Vagina (tissue), 2 donors: ENCODE measurements around the gene NID1. TPM values are rescaled to one million over a fixed set of nuclear protein-coding genes. Genes with fewer than 3 reads are reported as not detected.

ENCODE experiments used
- DNase-seq, 2 donors: peaks; one replicate each; pipeline ENCODE4 v3.0.0-alpha.2; 2017; ENCODE audit errors: extremely low spot score in 2 of 2
- H3K27ac ChIP-seq: fragments of 200-600 bp; sonication (generic); one replicate; pipeline ENCODE4 v1.5.1; 2019
- H3K27me3 ChIP-seq: fragments of 200-600 bp; sonication (generic); one replicate; pipeline ENCODE4 v1.5.1; 2019
- H3K36me3 ChIP-seq, 2 donors: fragments of 200-600 bp; sonication (generic); one replicate each; pipeline ENCODE4 v1.5.1; 2017 to 2019
- H3K4me1 ChIP-seq: fragments of 200-600 bp; sonication (generic); one replicate; pipeline ENCODE4 v1.5.1; 2019
- H3K4me3 ChIP-seq, 2 donors: fragments of 200-600 bp; sonication (generic); 1 replicate in 1 of 2; 2 replicates in 1 of 2; pipeline ENCODE4 v1.5.1; 2016 to 2019
- H3K9me3 ChIP-seq: fragments of 200-600 bp; sonication (generic); one replicate; pipeline ENCODE4 v1.5.1; 2019
- CTCF ChIP-seq, 3 experiments: fragments of 450-650 bp in 2 of 3; fragments of 200-600 bp in 1 of 3; sonication (generic) in 1 of 3; IDR thresholded peaks; one replicate each; pipeline ENCODE4 v1.5.1; 2017 to 2019; ENCODE audit warnings: antibody characterized with exemption in 3 of 3, mild to moderate bottlenecking in 2 of 3, moderate library complexity in 2 of 3
- POLR2A ChIP-seq, 2 donors: fragments of 450-650 bp; IDR thresholded peaks; one replicate each; pipeline ENCODE4 v1.6.1; 2017; ENCODE audit warnings: antibody characterized with exemption in 2 of 2, mild to moderate bottlenecking in 2 of 2, moderate library complexity in 2 of 2
- POLR2AphosphoS5 ChIP-seq, 2 donors: sonication (generic); formaldehyde crosslinking; IDR thresholded peaks; one replicate each; pipeline ENCODE4 v1.9.0; 2017; ENCODE audit warnings: antibody characterized with exemption in 2 of 2, mild to moderate bottlenecking in 2 of 2, low read depth in 1 of 2; ENCODE audit not compliant: insufficient read depth in 1 of 2
- intact Hi-C: fragments of 100-400 bp; cut with DNase I; formaldehyde crosslinking; loops from one replicate; pipeline ENCODE4 v1.15.1; 2023
- total RNA-seq: library from RNA; depleted of rRNA; stranded (reverse); fragments of >200 nt; gene quantifications from one replicate; pipeline ENCODE4 v1.2.3, GENCODE V29; 2016

NID1 gene, protein sequence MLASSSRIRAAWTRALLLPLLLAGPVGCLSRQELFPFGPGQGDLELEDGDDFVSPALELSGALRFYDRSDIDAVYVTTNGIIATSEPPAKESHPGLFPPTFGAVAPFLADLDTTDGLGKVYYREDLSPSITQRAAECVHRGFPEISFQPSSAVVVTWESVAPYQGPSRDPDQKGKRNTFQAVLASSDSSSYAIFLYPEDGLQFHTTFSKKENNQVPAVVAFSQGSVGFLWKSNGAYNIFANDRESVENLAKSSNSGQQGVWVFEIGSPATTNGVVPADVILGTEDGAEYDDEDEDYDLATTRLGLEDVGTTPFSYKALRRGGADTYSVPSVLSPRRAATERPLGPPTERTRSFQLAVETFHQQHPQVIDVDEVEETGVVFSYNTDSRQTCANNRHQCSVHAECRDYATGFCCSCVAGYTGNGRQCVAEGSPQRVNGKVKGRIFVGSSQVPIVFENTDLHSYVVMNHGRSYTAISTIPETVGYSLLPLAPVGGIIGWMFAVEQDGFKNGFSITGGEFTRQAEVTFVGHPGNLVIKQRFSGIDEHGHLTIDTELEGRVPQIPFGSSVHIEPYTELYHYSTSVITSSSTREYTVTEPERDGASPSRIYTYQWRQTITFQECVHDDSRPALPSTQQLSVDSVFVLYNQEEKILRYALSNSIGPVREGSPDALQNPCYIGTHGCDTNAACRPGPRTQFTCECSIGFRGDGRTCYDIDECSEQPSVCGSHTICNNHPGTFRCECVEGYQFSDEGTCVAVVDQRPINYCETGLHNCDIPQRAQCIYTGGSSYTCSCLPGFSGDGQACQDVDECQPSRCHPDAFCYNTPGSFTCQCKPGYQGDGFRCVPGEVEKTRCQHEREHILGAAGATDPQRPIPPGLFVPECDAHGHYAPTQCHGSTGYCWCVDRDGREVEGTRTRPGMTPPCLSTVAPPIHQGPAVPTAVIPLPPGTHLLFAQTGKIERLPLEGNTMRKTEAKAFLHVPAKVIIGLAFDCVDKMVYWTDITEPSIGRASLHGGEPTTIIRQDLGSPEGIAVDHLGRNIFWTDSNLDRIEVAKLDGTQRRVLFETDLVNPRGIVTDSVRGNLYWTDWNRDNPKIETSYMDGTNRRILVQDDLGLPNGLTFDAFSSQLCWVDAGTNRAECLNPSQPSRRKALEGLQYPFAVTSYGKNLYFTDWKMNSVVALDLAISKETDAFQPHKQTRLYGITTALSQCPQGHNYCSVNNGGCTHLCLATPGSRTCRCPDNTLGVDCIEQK
- total RNA-seq: 154 TPM

- intact Hi-C loops: loop anchor here (10.0 kb wide), 1 partner anchor 1450 kb away; the partner anchor contains the start of gene IRF2BP2
- peak within 1 kb of the TSS; percentile 98 for H3K27ac ChIP-seq
- peak within 1 kb of the TSS; percentile 59 to 75 for H3K4me3 ChIP-seq
- H3K36me3 ChIP-seq: no peaks in the 10 kb centered on the region
- peaks cover 34% of the 10 kb centered on the region for H3K4me1 ChIP-seq
- peak in 1 of 2 donors; percentile 94 for DNase-seq
- peak in 1 of 2 donors; percentile 83 for TF ChIP-seq POLR2A (IDR thresholded peaks at IDR 0.05)
- TF ChIP-seq CTCF (IDR thresholded peaks at IDR 0.05): no peak
- TF ChIP-seq POLR2AphosphoS5 (IDR thresholded peaks at IDR 0.05; ENCODE audit: insufficient read depth in 1 of 2, low read depth in 1 of 2): peak; percentile 30 to 96
- H3K27me3 ChIP-seq: no peaks in the 10 kb centered on the region
- H3K9me3 ChIP-seq: no peaks in the 10 kb centered on the region
Measured at GRCh38 chr1:236064674-236065508, at the start of gene NID1. Gene NID1 (minus strand): TSS chr1:236065090. CDS start chr1:236065079, 11 bp downstream.

DNA sequence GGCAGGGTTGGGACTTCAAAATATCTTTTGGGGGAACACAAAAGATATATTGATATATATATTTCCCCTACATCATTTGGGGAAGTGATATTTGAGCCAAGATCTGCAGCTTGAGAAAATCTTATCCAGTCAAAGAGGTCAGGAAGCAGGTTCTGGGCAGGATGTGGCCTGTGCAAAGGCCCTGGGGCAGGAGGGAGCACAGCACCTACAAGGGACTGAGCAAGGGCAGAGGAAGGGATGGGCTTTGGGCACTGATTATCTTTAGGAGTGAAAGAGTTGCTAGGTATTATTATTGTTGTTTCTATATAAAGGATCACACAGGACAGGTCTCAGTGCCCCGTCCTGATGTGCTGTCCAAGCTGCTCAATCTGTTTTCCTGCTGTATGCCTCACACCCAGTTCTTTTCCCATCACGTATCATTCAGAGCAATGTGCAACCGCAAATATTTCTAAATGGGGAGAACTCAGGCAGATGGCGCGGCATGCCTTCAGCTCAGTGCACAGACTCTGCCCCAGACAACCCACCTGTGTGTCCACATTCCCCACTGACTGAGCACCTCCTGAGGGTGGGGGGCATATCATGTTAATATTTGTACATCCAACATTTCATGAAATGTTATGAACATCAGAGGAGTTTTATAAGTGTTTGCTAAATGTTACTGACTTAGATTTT, 49.3 kb upstream of the NID1 start:
- Histone ChIP-seq H3K9me3 (no peaks in the 10 kb centered on the region), H3K36me3 (no peaks in the 10 kb centered on the region), H3K27me3 (no peaks in the 10 kb centered on the region), H3K27ac (no peak overlapping the region), H3K4me1 (no peaks in the 10 kb centered on the region), H3K4me3 (no peak overlapping the region)
- DNase-seq: no peak
- intact Hi-C loops: no loop called here
- no peak for TF ChIP-seq CTCF (IDR thresholded peaks at IDR 0.05)
- no peak for TF ChIP-seq POLR2A (IDR thresholded peaks at IDR 0.05)
- no peak for TF ChIP-seq POLR2AphosphoS5 (IDR thresholded peaks at IDR 0.05; ENCODE audit: insufficient read depth in 1 of 2, low read depth in 1 of 2)

- no peaks in the 10 kb centered on the region for H3K27me3 ChIP-seq
- no peaks in the 10 kb centered on the region for H3K4me1 ChIP-seq
- no peak for TF ChIP-seq POLR2AphosphoS5 (IDR thresholded peaks at IDR 0.05; ENCODE audit: insufficient read depth in 1 of 2, low read depth in 1 of 2)
- TF ChIP-seq POLR2A (IDR thresholded peaks at IDR 0.05): no peak
- TF ChIP-seq CTCF (IDR thresholded peaks at IDR 0.05): no peak
- intact Hi-C loops: no loop called here
- H3K36me3 ChIP-seq: no peaks in the 10 kb centered on the region
- no peak for DNase-seq
- no peaks in the 10 kb centered on the region for H3K9me3 ChIP-seq
- H3K4me3 ChIP-seq: no peak overlapping the region
- H3K27ac ChIP-seq: no peak overlapping the region
Measured at GRCh38 chr1:236113324-236114032, 48.6 kb upstream of the NID1 start.

- no peak overlapping the region for H3K27ac ChIP-seq
- no peak overlapping the region for H3K4me3 ChIP-seq
- intact Hi-C loops: no loop called here
- H3K4me1 ChIP-seq: no peaks in the 10 kb centered on the region
- no peaks in the 10 kb centered on the region for H3K36me3 ChIP-seq
- TF ChIP-seq POLR2A (IDR thresholded peaks at IDR 0.05) (no peak), POLR2AphosphoS5 (IDR thresholded peaks at IDR 0.05; ENCODE audit: insufficient read depth in 1 of 2, low read depth in 1 of 2) (no peak), CTCF (IDR thresholded peaks at IDR 0.05) (no peak)
- DNase-seq: no peak
- no peaks in the 10 kb centered on the region for H3K27me3 ChIP-seq
- H3K9me3 ChIP-seq: no peaks in the 10 kb centered on the region
Measured at GRCh38 chr1:236112332-236112627, 47.4 kb upstream of the NID1 start.
